HG03342 (cell line): Measurements from ENCODE around the gene MAN2B2.
A peak's percentile ranks its signal among the peaks of the same experiment; 100 is the strongest.

Experiments
- ATAC-seq: cut with Tn5 transposase; IDR thresholded peaks from one replicate; pipeline ENCODE4 v1.9.1; 2021; ENCODE audit warnings: mild to moderate bottlenecking, moderate library complexity; ENCODE audit not compliant: unreplicated experiment

The MAN2B2 gene

DNA sequence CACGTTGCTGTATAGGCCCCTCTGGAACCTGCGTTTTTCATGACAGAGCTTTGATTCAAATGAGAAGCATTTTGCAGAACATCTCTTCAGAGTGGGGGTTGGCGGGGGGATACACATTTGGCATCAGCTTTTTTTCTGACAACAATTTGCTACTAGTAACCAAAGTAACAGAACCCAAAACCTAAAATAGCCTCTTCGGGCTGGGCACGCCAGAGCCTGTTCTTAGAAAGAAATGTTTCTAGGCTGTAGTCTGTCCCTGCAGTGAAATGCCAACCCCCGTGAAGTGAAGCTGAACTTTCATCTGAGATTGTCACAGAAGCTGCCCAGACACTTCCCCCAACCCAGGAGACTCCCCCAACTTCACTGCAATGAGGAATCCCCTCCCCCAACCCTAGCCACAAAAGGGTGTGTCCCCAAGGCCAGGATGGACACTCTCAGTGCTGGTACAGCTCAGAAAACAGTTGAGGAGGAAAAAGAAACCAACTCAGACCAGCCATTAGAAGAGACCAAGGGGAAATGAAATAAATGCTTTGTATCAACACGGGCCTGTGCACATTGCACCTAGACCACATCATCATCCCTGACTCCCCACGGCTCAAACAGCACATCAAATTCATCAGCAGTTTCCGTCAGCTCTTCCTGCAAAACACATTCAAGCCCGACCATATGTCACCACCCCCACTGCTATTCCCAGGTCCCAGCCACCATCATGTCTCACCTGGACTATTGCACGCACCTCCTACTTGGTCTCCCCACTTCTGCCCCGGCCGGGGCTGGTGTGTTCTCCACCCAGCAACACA is 8.4 kb upstream of the MAN2B2 start:
- ATAC-seq, result no peak

DNA sequence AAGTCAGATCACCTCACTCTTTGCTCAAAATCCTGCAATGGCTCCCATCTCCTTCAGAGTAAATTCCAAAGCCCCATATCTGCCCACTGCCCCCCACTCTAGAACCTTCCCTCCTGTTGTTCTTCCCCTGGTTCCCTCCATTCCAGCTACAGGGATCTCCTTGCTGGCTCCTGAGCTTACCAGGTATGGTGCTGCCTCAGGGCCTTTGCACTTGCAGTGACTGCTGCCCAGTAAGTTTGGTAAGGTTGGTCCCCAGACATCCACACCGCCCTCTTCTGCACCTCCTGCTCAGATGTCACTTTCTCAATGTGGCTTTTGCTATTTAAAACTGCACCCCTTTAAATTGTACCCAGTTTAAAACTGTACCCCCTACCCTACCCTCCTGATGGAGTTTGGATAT is 7.8 kb upstream of the MAN2B2 start:
- ATAC-seq, result no peak

DNA sequence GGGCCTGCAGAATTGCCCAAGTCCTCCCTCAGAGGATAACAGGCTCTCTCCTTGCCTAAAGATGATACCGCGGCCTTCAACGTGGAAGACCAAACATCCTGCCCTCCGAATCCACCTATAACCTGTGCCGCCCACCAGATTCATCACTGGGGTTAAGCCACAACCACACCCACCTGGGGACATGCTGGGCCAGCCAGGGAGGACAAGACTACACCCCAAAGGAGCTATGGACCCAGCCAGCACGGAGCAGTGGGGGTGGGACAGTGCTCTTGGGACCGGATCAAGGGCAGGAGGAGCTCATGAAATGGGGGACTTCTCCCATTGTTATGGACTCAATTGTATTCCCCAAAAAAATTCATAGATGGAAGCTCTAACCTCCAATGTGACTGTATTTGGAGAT is 6.8 kb upstream of the MAN2B2 start:
- ATAC-seq, result no peak

DNA sequence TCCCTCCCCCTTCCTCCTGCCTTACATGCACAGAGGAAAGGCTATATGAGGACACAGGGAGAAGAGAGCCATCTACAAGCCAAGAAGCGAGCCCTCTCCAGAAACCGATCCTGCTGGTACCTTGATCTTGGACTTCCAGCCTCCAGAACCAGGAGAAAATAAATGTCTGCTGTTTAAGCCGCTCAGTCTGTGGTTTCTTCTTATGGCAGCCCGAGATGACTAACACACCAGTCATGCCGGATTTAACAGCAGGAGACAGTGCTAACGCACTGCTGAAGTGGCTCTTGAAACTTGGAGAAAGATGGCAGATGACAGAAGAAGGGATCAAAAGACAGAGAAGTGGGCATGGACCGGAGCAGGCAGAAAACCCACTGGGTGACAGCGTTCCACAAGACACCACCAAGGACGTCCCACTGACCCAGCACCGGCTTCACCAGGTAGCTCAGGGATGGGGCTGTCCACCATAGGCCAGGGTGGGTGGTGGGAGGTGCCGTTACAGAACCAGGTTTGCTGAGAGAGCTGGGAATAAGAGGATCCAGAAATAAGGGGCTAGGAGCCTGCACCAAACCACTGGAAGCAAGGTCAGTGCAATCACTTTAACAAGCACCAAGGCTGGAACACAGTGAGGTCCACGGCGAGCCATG is 6.2 kb upstream of the MAN2B2 start:
- ATAC-seq, result no peak

DNA sequence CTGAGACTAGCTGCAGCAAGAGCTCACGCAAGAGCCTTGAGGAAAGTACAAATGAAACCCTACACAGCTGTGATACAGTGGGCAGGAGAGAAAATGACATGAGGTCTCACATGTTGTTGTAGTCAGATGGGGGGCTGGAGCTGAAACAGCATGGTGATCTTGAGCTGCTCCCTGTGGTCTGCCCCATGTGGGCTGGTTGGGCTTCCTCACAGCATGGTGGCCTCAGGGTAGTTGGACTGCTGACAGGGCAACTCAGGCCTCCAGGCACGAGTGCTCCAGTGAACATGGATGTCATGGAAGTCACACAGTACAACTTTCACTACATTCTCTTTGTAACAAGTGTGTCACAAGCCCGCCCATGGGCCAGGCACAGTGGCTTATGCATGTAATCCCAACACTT is 3.4 kb upstream of the MAN2B2 start:
- ATAC-seq, result no peak

DNA sequence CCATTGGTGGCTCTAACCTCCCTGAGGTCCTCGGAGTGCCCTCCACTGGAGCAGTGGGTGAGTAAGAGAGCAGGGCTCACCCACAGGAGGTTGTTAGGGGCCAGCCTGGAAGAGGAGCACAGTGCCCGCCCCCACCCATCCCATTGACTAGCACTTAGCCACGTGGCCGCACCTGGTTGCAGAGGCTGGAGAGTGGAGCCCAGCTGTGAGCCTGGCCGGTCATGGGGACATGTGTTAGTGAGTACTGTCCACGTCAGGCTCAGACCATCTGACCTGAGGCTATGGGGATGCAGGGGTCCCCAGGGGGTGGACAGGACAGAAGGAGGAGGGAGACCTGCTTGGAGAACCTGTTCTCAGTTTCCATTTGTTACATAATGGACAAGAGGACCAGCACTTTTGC is 1.4 kb upstream of the MAN2B2 start:
- ATAC-seq, result no peak

DNA sequence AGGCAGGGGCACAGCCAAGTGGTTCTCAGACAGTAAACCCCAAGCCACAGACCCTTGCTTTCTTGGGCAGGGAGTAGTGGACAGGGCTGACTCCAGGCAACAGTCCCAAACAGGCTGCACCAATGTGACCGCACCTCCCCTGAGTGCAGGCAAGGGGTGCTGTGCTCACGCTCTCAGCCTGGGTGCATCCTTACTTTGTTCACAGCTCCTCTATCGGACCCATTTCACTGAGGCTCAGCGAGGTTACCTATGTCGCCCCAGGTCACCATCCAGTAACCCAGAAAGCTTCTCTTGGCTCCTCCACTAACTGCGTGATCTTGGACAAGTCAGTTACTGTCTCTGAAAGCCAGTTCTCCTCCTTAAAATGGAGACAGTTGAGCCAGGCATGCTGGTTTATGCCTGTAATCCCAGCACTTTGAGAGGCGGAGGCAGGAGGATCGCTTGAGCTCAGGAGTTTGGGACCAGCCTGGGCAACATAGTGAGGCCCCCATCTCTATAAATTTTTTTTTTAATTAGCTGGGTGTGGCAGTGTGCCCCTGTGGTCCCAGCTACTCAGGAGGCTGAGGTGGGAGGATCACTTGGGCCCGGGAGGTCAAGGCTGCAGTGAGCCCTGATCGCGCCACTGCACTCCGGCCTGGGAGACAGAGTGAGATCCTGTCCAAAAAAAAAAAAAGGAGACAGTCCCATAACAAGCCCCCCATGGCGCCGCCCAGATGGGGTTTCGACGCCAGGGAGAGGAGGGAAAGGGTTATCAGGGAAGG is 823 bp upstream of the MAN2B2 start:
- no peak for ATAC-seq

DNA sequence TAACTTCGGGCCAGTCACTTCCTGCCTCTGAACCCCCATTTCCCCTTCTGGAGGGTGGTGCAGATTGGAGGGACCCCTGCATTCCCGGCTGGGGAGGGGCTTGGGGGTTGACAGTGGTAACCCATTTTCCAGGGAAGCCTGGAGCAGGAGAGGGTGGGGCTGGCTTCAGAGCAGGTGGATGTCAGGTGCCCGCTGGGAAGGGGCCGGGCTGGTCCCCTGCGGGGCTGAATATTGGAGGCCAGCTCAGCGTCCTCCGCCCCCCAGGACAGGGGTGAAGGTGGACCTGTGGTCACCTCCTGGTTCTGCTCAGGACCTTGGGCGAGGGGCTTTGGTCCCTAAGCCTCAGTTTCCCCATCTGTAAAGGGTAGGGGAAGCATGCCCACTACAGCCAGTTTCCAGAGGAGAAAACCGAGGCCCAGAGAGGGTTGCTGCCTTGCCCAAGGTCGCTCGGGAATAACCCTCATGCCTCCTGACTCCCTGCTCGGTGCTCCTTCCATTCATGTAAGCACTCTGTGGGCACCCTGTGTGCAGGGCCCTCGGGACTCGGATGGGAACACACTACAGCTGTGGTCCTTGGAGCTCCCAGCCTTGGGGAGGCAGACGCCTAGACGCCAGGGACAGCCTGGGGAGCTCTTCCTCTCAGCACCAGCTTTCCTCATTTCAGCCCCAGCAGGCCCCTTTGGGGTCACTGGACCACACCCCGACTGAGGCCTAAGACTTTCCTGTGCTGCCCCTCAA is 683 bp downstream of the MAN2B2 start:
- ATAC-seq, result no peak

DNA sequence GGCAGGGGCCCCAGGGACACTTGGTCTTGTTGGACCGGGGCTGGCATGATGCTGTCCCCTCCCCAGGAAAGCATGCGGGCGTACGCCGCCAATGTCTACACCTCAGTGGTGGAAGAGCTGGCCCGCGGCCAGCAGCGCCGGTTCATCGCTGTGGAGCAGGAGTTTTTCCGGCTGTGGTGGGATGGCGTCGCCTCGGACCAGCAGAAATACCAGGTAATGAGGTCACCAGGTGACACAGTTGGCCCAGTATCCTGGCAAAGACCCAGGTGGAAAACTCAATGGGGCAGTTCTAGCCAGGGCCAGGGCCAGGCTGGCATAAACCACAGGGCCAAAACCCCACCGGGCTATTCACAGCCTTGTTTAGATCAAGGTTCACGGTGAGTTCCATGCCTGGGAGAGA is 1.5 kb downstream of the MAN2B2 start:
- ATAC-seq, result no peak

DNA sequence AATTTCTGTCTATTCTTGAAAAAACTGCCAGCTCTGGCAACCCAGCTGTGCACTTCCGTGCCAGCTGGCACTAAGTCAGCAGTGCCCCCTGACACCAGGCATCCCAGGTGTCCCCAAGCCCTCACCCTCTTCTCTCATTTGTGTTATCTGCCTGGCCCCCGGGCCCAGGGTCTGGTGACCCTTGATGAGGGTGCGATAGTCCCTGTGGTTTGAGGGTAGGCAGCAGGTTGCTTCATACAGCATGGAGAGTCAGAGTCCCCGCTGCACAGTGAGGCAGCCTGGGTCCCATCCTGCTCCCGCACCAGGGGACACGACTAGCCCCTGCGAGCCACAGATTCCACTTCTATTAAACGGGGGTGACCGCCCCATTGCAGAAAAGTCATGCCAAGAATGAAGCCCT is 1.9 kb downstream of the MAN2B2 start:
- ATAC-seq, result no peak

DNA sequence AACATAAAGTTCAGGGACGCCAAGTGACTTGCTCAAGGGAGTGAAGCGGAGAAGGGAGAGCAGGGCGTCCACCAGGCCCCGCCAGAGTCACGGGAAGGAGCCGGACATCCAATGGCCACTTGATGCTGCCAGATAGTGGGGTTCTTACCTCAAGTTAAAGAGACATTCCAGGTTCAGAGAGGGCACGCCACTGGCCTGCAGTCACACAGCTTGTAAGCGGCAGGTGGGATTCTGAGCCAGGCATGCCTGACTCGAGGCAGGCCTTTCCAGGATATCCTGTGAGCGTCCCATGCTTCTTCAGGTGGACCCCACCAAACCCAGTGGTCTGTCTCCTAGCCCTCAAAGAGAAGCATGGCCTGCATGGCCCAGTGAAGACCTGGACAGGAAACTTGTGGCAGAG is 2.4 kb downstream of the MAN2B2 start:
- no peak for ATAC-seq

DNA sequence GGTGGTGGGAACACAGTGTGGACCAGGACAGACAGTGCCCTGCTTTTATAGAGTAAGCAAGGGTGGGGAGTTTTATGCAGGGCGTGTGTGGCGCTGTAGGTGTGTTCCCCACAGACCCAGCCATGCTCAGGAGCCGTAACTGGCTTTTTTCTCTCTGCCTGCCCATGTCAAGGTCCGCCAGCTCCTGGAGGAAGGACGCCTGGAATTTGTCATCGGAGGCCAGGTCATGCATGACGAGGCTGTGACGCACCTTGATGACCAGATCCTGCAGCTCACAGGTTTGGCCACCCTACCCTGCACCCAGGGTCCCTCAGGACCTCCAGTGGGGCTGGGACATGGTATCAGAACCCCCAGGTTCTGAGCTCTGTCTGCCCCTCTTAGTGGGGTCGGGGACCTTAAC is 3.2 kb downstream of the MAN2B2 start:
- no peak for ATAC-seq

DNA sequence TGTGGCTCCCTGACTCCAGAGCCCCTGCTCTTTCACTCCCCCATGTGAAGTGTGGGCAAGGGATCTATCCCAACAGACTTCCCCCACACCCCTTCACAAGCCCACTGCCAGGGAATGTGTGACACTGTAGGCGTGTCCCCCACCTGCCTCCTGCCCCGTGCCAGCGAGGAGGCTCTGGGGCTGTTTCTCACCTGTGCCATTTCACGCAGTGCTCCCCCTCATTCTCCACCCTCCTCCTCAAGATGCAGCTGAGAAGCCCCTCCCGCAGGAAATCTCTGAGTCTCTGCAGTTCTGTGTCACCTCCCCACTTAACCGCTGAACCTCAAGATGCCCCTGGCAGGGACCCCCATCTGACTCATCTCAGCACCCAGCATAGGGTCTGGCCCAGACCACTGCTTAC is 5.4 kb downstream of the MAN2B2 start:
- no peak for ATAC-seq

DNA sequence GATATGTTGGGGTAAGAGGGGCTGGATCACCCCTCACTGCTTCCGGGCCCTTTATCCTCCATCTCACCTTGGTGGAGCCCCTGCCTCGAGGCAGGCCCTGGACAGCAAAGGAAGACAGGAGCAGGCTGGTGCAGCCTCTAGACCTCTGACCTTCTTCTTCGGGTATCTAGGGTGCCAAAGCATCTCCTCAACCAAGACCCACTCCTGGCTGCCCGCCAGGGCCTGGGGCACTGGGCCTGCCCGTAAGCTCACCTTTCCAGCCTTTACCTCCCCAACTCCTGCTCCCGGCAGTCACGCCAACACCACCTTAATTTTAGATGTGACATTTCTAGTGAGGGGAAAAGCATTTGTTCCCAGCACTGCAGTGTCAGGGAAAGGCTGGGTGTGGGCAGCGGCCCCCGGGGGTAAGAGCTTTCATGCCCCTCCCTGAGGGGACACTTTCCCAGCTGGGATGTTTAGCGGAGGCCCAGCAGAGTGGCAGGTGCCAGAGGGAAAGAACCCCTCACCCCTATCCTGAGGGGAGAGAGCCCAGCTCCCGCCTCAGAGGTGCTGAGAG is 6.7 kb downstream of the MAN2B2 start:
- no peak for ATAC-seq

DNA sequence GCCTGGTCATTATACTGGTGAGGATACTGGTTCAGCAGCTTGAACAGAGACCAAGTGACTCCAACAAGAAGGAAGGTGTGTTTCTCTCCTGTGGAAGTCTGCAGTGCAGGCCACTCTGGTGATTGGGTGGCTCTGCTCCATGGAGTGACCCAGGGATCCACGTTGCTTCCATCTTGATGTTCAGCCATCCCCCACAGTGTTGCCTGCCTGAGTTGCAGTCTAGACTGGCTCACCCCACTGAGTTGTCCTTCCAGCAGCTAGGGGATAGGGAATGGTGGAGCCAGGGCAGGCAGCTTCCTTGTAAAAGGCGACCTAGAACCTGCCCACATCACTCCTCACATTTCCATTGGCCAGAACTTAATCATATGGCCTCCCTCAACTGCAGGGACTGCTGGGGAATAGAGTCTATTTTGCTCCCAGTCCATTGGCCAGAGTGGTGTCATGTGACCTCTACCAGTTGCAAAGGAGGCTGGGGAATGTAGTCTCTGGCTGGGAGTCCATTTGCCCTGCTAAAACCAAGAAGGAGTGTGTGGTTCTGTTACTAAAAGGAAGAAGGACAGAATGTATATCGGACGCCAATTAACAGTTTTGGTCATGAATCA is 8.0 kb downstream of the MAN2B2 start:
- ATAC-seq, result peak; percentile 56

DNA sequence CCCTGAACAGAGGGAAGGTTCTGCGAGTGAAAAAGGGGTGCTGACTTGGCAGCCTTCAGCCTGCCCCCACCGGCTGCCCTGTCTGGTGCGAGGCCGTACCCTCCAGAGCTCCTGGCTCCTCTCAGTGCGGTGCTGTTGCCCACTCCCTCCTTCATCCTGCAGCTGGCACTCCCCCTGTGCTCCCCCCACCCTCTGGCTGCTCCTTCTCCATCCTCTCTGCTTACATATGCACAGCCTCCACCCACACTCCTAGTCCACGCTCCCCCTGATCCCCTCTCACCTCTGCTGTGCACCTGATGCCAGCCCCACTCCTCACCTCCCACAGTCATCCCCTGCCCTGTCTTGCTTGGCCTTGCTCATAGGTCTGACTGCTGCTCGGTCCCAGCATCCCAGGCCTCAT is 9.9 kb downstream of the MAN2B2 start:
- ATAC-seq, result no peak

DNA sequence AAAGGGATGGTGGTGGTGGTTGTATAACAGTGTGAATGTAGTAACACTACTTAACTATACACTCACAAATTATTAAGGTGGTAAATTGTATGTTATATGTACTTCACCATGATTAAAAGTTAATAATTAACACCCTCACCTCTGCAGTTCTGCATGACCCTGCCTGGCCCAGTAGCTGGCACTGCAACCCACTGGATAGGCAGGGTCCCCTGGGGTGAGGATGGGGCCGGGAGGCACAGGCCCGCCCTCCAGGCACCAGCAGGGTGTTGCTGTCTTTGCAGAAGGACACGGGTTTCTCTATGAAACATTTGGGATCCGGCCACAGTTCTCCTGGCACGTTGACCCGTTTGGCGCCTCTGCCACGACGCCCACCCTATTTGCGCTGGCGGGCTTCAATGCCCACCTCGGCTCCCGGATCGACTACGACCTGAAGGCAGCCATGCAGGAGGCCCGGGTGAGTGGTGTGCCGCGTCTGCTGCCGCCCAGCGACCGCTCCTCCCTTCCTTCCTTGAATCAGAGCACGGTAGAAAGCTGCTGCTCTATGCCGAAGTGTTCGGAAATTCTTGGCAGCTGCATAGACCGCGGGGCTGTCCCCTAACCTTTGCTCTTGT is 11.8 kb downstream of the MAN2B2 start:
- no peak for ATAC-seq

DNA sequence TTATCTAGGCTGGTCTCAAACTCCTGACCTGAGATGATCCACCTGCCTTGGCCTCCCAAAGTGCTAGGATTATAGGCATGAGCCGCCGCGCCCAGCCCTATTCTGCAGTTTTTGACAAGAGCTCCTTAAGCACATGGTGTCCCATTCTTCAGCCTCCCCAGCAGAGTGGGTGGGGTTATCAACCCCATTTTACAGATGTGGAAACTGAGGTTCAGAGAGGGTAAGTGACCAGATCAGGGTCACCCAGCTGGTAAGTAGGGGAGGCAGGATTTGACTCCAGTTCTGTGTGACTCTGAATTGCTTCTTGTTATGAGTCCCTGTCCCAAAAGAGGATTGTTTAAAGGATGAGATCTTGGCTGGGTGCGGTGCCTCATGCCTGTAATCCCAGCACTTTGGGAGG is 14.5 kb downstream of the MAN2B2 start:
- no peak for ATAC-seq

DNA sequence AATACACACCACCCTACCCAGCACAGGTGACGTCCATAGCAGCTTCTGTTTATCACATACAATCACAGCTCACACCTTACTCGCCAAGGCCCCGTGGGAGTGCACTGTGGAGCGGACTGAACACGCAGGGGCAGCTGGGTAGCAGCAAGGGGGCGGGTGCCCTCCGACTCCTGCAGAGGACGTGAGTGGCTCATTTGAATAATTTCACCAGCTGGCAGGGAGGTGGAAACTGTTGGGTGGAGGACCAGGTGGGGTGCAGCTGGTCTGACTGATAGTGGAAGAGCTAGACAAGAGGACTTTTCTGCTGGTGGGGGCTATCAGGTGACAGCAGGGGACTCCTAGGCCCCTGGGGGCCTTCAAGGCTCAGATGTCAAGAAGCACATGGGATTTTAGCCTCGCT is 16.3 kb downstream of the MAN2B2 start:
- no peak for ATAC-seq

DNA sequence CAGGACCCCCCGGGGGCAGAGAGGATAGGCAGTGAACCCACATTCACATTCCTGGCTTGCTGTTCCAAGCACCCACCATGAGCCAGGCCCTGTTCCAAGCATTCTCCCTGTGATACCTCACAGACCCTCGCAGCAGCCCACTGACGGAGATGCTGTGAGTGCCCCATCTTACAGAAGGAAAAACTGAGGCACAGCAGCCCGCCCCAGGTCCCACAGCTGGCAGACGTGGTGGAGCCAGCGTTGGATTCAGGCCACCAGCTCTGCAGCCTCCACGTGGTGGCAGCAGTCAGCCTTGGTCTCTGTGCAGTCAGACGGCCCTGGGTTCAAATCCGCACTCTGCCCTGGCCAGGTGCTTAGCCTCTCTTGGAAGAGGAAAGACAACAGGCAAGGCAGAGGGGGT is 16.8 kb downstream of the MAN2B2 start:
- no peak for ATAC-seq
